ENCODE results near the gene ULK4.

Gene ULK4

DNA sequence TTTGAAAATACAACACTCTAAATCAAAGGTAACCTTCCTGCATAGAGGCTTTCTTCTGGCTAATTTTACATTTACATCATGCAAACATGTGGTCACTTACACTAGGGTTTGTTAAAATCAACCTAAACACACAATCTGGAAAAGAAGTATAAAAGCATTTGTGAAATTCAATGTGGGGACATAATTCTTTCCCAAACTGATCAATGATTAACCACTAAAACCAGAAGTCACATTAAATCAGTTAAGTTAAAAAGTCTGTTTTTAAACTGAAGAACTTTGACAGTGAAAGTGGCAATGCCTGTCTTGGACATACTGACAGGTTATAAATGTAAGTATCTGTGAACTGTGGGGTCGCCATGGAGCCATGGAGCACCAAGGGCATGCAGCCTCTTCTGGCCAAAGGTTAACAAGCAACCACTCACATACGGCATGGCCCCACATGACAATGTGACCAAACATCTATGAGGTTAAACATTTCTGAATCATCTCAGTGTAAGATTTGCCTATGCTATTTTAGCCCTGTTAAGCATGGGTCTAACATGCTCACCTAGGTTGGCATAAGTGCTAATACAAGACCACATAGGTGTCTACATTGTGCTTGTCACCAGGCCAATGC is 484.4 kb downstream of the ULK4 start:
- H3K4me1 ChIP-seq (ENCODE audit: insufficient read depth, low read length) = no peaks in the 10 kb centered on the region
- H3K9ac ChIP-seq (ENCODE audit: low read depth, low read length) = no peak overlapping the region
- no peak overlapping the region for H3K4me3 ChIP-seq (ENCODE audit: low read depth in 1 of 2, low read length in 2 of 2)
- no peak for TF ChIP-seq EZH2 (IDR thresholded peaks at IDR 0.05; ENCODE audit: borderline replicate concordance, low read depth, low read length, severe bottlenecking)
- no peaks in the 10 kb centered on the region for H3K79me2 ChIP-seq (ENCODE audit: insufficient read depth, low read length)
- no peaks in the 10 kb centered on the region for H4K20me1 ChIP-seq (ENCODE audit: insufficient read depth, low read length)
- H3K27ac ChIP-seq (ENCODE audit: low read length) = no peak overlapping the region
- ATAC-seq (ENCODE audit: insufficient read depth, low read depth) (no peak), DNase-seq (no peak)
- no peaks in the 10 kb centered on the region for H3K27me3 ChIP-seq (ENCODE audit: insufficient read depth, low read length, poor library complexity)
- no peak overlapping the region for H3K4me2 ChIP-seq (ENCODE audit: insufficient read depth, low read length)
- H3K9me3 ChIP-seq (ENCODE audit: insufficient read depth, low read length, severe bottlenecking) = peaks cover 12% of the 10 kb centered on the region
- no peak overlapping the region for H2AFZ ChIP-seq (ENCODE audit: low read depth, low read length)
- no peaks in the 10 kb centered on the region for H3K36me3 ChIP-seq (ENCODE audit: insufficient read depth, low read length)

- TF ChIP-seq CTCF (IDR thresholded peaks at IDR 0.05; ENCODE audit: borderline replicate concordance, extremely low read depth, low read length, poor library complexity, severe bottlenecking) (no peak), EZH2 (IDR thresholded peaks at IDR 0.05; ENCODE audit: borderline replicate concordance, low read depth, low read length, severe bottlenecking) (no peak)
- Histone ChIP-seq H3K9ac (ENCODE audit: low read depth, low read length) (no peak overlapping the region), H3K9me3 (ENCODE audit: insufficient read depth, low read length, severe bottlenecking) (peaks cover 18% of the 10 kb centered on the region), H3K4me2 (ENCODE audit: insufficient read depth, low read length) (no peak overlapping the region), H3K4me1 (ENCODE audit: insufficient read depth, low read length) (no peaks in the 10 kb centered on the region), H3K27me3 (ENCODE audit: insufficient read depth, low read length, poor library complexity) (no peaks in the 10 kb centered on the region), H3K36me3 (ENCODE audit: insufficient read depth, low read length) (no peaks in the 10 kb centered on the region), H3K4me3 (ENCODE audit: low read depth in 1 of 2, low read length in 2 of 2) (no peak overlapping the region), H2AFZ (ENCODE audit: low read depth, low read length) (no peak overlapping the region), H4K20me1 (ENCODE audit: insufficient read depth, low read length) (no peaks in the 10 kb centered on the region), H3K79me2 (ENCODE audit: insufficient read depth, low read length) (no peaks in the 10 kb centered on the region), H3K27ac (ENCODE audit: low read length) (no peak overlapping the region)
- ATAC-seq (ENCODE audit: insufficient read depth, low read depth) = no peak
- DNase-seq = no peak
Measured at GRCh38 chr3:41469083-41469482, 492.8 kb downstream of the ULK4 start.

- no peak for TF ChIP-seq EZH2 (IDR thresholded peaks at IDR 0.05; ENCODE audit: borderline replicate concordance, low read depth, low read length, severe bottlenecking)
- TF ChIP-seq CTCF (IDR thresholded peaks at IDR 0.05; ENCODE audit: borderline replicate concordance, extremely low read depth, low read length, poor library complexity, severe bottlenecking) = no peak
Measured at GRCh38 chr3:41467481-41467880, 494.4 kb downstream of the ULK4 start.

DNA sequence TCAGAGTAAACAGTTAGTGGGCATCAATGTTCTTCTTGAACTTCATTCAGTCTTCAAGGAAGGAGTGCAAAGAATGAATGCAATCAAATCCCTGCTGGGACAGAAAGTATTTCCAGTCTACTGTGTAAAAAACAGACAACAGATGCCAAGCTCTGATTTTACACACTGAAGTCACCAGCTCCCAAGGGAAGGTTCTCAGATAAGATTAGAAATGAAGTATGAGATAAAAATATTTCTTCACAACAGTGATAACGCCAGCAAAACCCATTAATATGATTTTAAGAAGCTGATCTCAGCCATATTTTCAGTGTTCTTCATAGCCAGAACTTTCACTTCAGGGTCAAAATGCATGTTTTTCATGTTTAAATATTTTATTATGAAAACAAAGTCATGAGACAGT is 497.0 kb downstream of the ULK4 start:
- no peak overlapping the region for H3K27ac ChIP-seq (ENCODE audit: low read length)
- no peaks in the 10 kb centered on the region for H3K36me3 ChIP-seq (ENCODE audit: insufficient read depth, low read length)
- H3K4me1 ChIP-seq (ENCODE audit: insufficient read depth, low read length) = no peaks in the 10 kb centered on the region
- ATAC-seq (ENCODE audit: insufficient read depth, low read depth) (no peak), DNase-seq (no peak)
- no peak overlapping the region for H3K9ac ChIP-seq (ENCODE audit: low read depth, low read length)
- no peaks in the 10 kb centered on the region for H3K27me3 ChIP-seq (ENCODE audit: insufficient read depth, low read length, poor library complexity)
- no peak overlapping the region for H2AFZ ChIP-seq (ENCODE audit: low read depth, low read length)
- TF ChIP-seq EZH2 (IDR thresholded peaks at IDR 0.05; ENCODE audit: borderline replicate concordance, low read depth, low read length, severe bottlenecking) (no peak), CTCF (IDR thresholded peaks at IDR 0.05; ENCODE audit: borderline replicate concordance, extremely low read depth, low read length, poor library complexity, severe bottlenecking) (no peak)
- no peaks in the 10 kb centered on the region for H3K79me2 ChIP-seq (ENCODE audit: insufficient read depth, low read length)
- peaks cover 1% of the 10 kb centered on the region for H3K9me3 ChIP-seq (ENCODE audit: insufficient read depth, low read length, severe bottlenecking)
- H3K4me3 ChIP-seq (ENCODE audit: low read depth in 1 of 2, low read length in 2 of 2) = no peak overlapping the region
- H3K4me2 ChIP-seq (ENCODE audit: insufficient read depth, low read length) = no peak overlapping the region
- H4K20me1 ChIP-seq (ENCODE audit: insufficient read depth, low read length) = no peaks in the 10 kb centered on the region

More at GRCh38 chr3:41467481-41467880, 494.4 kb downstream of the ULK4 start:
- H2AFZ ChIP-seq (ENCODE audit: low read depth, low read length) = no peak overlapping the region
- peaks cover 5% of the 10 kb centered on the region for H3K9me3 ChIP-seq (ENCODE audit: insufficient read depth, low read length, severe bottlenecking)
- H3K79me2 ChIP-seq (ENCODE audit: insufficient read depth, low read length) = no peaks in the 10 kb centered on the region
- no peak for DNase-seq
- no peak overlapping the region for H3K9ac ChIP-seq (ENCODE audit: low read depth, low read length)
- H3K27me3 ChIP-seq (ENCODE audit: insufficient read depth, low read length, poor library complexity) = no peaks in the 10 kb centered on the region
- no peaks in the 10 kb centered on the region for H3K36me3 ChIP-seq (ENCODE audit: insufficient read depth, low read length)
- H3K4me2 ChIP-seq (ENCODE audit: insufficient read depth, low read length) = no peak overlapping the region
- H3K27ac ChIP-seq (ENCODE audit: low read length) = no peak overlapping the region
- ATAC-seq (ENCODE audit: insufficient read depth, low read depth) = no peak
- H3K4me1 ChIP-seq (ENCODE audit: insufficient read depth, low read length) = no peaks in the 10 kb centered on the region
- H4K20me1 ChIP-seq (ENCODE audit: insufficient read depth, low read length) = no peaks in the 10 kb centered on the region
- H3K4me3 ChIP-seq (ENCODE audit: low read depth in 1 of 2, low read length in 2 of 2) = no peak overlapping the region

Data from DND-41 (cell line).